Measurements from ENCODE around the gene CAMSAP2.
A peak's percentile ranks its signal among the peaks of the same experiment; 100 is the strongest.

CAMSAP2 gene

DNA sequence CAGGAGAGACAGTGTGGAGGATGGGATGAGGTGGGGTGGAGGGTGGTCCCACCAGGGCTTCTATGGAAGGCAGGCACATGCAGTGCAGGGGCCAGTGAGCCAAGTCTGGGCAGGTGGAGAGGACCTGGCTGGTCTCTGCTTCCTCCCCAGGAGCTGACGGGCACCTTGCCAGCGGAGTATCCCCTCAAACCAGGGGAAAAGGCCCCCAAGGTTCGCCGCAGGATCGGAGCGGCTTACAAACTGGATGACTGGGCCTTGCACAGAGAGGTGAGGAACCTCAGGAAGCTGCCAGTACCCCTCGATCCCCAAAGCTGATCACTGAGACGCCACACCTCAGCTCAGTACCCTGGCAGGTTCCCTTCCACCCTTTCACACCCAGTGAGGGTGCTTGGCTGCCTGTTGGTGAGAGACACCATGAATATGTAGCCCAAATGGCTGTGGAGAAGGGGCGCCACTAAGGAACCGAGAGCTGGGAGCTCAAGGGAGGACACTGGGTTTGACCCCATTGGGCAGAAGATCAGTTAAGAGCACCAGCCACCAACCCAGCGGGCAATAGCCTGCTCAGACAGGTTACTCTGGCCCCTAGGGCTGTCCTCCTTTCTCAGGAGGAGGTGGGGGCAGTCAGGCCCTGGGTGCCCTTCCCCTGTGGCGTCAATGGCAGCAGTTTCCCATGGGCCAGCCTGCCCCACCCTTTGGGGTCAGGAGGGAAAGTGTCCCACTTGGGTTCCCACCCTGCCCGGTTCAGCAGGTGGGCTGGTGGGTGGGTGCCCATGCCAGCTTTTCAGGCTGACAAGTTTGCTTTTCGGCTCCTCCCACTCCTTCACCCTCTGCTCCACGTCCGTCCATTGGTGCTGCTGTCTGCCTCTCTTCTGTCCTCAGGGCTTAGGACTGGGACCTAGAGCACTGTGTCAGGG, 161.5 kb downstream of the CAMSAP2 start:
- DNase-seq (ENCODE audit: low spot score): no peak

DNA sequence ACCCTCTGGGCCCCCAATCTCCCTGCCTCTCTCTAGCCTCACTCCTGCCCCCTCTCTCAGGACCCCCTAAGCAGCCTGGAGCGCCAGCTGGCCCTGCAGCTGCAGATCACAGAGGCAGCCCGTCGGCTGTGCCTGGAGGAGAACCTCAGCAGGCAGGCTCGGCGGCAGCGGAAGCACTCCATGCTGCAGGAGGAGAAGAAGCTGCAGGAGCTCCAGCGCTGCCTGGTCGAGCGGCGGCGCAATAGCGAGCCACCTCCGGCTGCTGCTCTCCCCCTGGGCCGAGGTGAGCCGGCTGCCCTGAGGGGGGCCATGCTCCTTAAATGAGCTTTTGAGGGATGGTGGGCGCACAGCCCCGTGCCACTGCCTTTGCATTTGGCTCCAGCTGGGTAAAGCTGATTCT, 162.2 kb downstream of the CAMSAP2 start:
- DNase-seq (ENCODE audit: low spot score): no peak

DNA sequence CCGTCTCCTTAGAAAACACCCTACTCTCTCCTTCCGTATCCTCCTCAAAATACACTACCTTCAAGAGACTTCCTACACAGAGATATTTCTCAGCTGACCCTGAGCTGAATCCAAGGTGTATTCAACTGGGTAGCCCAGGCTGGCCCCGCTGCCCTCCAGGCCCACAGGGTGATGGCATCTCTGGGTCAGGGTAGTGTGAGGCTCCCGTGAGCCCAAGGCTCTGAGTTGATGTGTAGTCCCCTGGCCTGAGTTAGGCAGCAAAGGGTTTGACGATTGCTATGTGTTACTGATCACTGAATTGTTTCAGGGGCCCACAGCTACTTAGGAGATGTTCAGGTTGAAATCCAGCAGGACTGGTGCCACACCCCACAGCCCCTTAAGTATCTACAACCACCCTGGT, 162.7 kb downstream of the CAMSAP2 start:
- no peak for DNase-seq (ENCODE audit: low spot score)

DNA sequence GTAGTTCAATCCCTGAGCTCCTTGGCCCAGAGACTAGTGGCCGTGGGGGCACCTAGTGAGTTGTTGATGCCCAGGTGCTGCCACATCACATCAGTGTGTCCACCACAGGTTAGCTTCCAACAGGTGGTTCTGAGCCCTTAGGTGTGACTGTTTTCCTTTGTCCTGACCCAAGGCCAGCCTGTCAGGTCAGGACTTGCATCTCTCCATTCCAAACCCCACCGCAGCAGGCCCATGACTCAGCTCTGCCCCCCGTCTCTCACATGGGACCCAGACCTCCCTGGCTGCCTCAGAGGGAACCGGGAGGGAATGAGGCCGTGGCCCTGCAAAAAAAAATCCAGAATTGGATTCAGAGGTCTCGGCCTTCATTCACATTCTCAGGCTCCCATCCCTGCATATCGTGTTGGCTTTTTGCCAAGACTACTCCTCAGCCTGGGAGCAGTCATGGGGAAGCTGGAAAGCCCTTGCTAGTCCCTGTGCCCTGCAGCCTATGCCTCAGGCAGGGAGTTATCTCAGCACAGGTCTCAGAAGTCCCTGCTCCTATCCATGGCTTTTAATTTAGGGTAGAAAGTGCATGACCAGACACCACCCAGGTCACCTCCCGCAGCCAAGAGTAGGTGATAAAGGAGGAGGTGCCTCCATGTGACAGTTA, 163.2 kb downstream of the CAMSAP2 start:
- no peak for DNase-seq (ENCODE audit: low spot score)

DNA sequence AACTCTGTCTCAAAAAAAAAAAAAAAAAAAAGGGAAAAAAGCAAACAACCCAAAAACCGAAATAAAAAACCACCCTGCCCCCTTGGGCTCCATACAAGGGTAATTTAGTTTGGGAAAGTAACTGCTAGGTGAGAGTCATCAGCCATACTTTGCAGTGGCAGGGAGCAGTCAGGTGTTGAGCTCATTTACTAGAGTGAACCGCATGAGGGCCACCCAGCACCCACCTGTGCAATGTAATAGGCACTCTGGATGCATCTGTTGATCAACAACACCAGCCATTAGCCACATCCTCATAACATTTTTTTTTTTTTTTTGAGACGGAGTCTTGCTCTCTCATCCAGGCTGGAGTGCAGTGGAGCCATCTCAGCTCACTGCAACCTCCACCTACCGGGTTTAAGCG, 165.1 kb downstream of the CAMSAP2 start:
- DNase-seq (ENCODE audit: low spot score): no peak

DNA sequence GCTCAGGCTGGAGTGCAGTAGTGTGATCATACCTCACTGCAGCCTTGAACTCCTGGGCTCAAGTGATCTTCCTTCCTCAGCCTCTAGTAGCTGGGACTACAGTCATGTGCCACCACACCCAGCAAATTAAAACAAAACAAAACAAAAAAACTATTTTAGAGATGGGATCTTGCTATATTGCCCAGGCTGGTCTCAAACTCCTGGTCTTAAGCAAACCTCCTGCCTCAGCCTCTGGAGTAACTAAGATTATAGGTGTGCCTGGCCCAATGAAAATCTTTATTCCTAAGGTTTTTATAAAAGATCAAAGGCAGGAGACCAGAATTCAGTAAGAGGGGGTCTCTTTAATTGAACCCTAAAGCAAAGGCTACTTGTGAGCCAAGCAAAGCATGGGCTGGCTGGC, 166.1 kb downstream of the CAMSAP2 start:
- DNase-seq (ENCODE audit: low spot score): no peak

DNA sequence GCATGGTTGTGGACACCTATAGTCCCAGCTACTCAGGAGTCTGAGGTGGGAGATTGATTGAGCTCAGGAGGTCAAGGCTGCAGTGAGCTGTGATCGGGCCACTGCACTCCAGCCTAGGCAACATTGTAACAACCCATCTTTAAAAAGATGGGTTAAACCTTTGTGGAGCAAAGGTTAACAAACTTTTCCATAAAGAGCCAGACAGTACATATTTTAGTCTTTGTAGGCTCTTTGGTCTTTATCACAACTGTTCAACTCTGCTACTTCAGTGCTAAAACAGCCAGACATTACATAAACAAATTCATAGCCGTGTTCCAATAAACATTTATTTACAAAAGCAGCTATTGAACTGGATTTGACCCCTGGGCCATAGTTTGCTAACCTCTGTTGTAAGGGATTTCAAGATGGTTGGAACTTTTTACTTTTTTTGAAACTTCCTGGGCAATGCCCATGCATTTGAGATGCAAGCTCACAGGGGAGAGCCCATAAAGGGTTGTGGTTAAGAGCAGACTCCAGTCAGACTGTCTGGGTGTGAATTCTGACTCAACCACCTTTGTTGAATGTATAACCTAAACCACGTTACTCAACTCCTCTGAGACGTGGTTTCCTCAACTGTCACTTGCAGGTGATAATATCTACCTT, 166.8 kb downstream of the CAMSAP2 start:
- peak; percentile 87 for DNase-seq (ENCODE audit: low spot score)

DNA sequence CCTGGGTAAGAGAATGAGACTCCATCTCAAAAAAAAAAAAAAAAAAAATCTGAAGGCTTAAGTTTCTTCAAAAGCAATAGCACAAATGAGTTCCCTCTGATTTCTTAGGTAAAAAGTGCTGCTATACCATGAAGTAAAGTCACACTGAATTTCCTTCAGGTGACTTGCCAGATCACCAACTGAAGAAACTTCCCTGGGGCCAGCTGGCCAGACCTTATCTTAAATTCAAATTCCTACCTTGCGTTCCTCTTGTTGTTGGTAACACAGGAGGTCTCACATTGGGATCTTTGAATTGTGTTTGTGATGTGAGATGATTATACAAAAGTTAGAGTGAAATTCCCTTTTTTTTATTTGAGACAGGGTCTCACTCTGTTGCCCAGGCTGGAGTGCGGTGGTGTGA, 167.8 kb downstream of the CAMSAP2 start:
- DNase-seq (ENCODE audit: low spot score): no peak

DNA sequence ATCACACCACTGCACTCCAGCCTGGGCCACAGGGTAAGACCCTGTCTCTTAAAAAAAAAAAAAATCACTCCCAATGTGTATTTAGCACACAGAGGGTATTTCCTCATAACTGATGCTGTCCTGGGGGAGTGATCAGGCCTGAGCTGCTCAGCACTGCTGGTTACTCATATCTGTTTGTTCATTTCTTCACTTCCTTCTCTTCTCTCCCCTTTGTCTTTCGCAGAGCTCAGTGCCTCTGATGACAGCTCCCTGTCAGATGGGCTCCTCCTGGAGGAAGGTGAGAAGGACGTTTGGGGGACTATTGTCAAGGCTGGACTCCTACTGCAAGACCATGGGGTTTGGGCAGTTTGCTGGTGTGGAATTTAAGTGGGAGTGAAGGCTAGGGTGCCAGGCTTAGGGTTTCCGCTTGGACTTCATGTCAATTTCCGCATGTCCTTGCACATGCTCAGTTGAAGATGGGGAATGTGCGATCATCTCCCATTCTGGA, 169.0 kb downstream of the CAMSAP2 start:
- DNase-seq (ENCODE audit: low spot score): peak; percentile 69

DNA sequence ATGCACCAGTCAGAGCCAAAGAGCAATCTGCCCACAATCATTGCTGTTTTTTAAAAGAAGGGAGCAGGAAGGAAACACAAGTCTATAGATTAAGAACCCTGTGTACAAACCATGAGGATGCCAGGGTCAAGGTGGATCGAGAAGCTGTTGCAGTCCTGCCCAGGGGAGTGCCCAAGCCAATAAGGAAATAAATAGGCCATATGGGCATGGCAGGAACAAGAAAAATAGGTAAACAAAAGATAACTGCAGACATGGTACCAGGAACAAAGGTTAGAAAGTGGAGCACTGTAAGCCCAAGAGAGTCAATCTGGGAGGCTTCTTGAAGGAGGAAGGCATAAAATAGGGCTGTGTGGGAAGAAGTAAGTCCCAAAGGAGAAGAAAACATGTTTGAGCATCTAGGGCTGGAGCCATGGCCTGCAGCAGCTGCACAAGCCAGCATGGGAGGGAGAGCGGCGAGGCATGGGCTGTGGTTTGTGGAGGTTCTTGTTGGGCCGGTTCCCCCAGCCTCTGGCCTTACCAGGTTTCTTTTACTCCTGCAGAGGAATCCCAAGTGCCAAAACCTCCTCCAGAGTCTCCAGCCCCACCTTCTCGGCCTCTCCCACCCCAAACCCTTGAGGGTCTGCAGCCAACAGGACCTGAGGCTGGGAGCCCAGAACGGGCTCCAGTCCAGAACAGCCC, 169.6 kb downstream of the CAMSAP2 start:
- no peak for DNase-seq (ENCODE audit: low spot score)

DNA sequence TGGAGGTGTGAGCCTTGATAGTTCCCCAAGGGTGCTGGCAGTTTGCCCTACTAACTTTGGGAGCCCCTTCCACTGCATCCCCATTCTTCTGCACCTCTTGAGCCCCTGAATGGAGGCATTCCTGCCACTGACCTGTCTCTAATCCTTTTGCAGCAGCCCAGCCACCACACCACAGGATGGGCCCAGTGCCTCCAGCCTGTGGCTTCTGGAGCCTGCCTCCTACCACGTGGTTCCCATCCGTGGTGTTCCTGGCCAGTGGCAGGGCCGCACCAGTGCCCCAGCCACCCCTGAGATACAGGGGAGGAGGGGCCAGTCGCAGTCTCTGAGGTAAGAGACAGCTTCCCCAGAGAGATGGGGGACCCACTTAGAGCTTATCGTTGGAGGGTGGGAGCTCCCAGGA, 170.4 kb downstream of the CAMSAP2 start:
- no peak for DNase-seq (ENCODE audit: low spot score)

DNA sequence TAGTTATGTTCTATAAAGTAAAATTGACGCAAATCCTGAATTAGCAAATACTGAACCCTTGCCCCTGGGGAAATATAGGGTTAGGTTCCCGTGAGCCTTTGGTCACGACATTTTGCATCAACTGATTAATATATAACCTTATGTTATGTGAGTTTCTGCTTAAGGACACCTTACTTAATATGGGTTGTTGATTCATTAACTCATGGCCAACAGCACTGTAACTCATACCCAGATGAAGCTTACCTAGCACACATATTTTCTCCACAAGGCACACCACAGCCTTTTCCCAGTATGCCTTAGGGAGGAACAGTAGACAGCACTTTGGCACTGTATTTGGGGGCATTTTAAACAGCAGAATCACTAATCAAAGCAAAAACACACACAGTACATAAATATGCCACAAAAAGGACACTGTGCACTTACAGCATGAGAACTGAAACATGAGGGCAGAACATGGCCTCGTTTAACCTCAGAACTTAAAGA, 171.1 kb downstream of the CAMSAP2 start:
- DNase-seq (ENCODE audit: low spot score): no peak
